Neural cell (in vitro differentiated cells): ENCODE results near the gene SETD4. TPM values are rescaled to one million over a fixed set of nuclear protein-coding genes. Genes with fewer than 3 reads are reported as not detected.

ENCODE experiments used
- H2AFZ ChIP-seq: fragments of 200-600, 300-800 bp; sonication (generic), shearing (Covaris generic); 2 replicates; pipeline ENCODE4 v1.6.0; 2014; ENCODE audit warnings: low read depth, mild to moderate bottlenecking, antibody characterized with exemption, low read length, moderate library complexity
- H3F3A ChIP-seq: fragments of 200-600 bp; shearing (Covaris generic); 2 replicates; pipeline ENCODE4 v1.6.1; 2016; ENCODE audit warnings: mild to moderate bottlenecking, moderate library complexity, mixed read lengths, antibody characterized with exemption, low read length; ENCODE audit not compliant: insufficient read depth, poor library complexity, severe bottlenecking
- H3K27ac ChIP-seq: fragments of 200-600, 300-800 bp; sonication (generic), shearing (Covaris generic); 2 replicates; pipeline ENCODE4 v1.5.1; 2014; ENCODE audit warnings: mild to moderate bottlenecking, low read length, moderate library complexity
- H3K27me3 ChIP-seq: fragments of 300-800, 200-600 bp; sonication (generic), shearing (Covaris generic); 2 replicates; pipeline ENCODE4 v1.6.0; 2014; ENCODE audit warnings: mild to moderate bottlenecking, low read depth, low read length, moderate library complexity; ENCODE audit not compliant: insufficient read depth
- H3K36me3 ChIP-seq: fragments of 300-800, 200-600 bp; sonication (generic), shearing (Covaris generic); 2 replicates; pipeline ENCODE4 v1.5.1; 2014; ENCODE audit warnings: mild to moderate bottlenecking, antibody characterized with exemption, low read length, moderate library complexity; ENCODE audit not compliant: insufficient read depth
- H3K4me2 ChIP-seq: fragments of 300-800, 200-600 bp; sonication (generic), shearing (Covaris generic); 2 replicates; pipeline ENCODE4 v1.6.0; 2014; ENCODE audit warnings: mild to moderate bottlenecking, low read length
- H3K4me3 ChIP-seq: fragments of 300-800, 200-600 bp; sonication (generic), shearing (Covaris generic); 2 replicates; pipeline ENCODE4 v1.5.1; 2014; ENCODE audit warnings: mild to moderate bottlenecking, low read length, moderate library complexity
- H3K79me2 ChIP-seq: fragments of 200-600 bp; shearing (Covaris generic); replicated peaks from 2 replicates; pipeline ENCODE4 v1.6.0; 2014; ENCODE audit warnings: mild to moderate bottlenecking, low read length, moderate library complexity; ENCODE audit not compliant: insufficient read depth
- H3K9ac ChIP-seq: fragments of 300-800, 200-600 bp; sonication (generic), shearing (Covaris generic); 2 replicates; pipeline ENCODE4 v1.6.1; 2016; ENCODE audit warnings: mild to moderate bottlenecking, low read length, mixed read lengths
- H3K9me2 ChIP-seq: fragments of 200-600 bp; shearing (Covaris generic); 2 replicates; pipeline ENCODE4 v1.6.1; 2016; ENCODE audit warnings: mild to moderate bottlenecking, low read length, mixed read lengths; ENCODE audit not compliant: insufficient read depth
- H3K9me3 ChIP-seq: fragments of 200-600, 300-800 bp; sonication (generic), shearing (Covaris generic); 2 replicates; pipeline ENCODE4 v1.6.1; 2016; ENCODE audit warnings: mild to moderate bottlenecking, mixed run types, low read length, moderate library complexity, mixed read lengths
- H4K20me1 ChIP-seq: fragments of 200-600 bp; shearing (Covaris generic); 2 replicates; pipeline ENCODE4 v1.6.1; 2016; ENCODE audit warnings: mild to moderate bottlenecking, mixed run types; ENCODE audit not compliant: insufficient read depth
- CTCF ChIP-seq: fragments of 450-650 bp; IDR thresholded peaks from 2 replicates; pipeline ENCODE4 v1.5.1; 2014; ENCODE audit warnings: antibody characterized with exemption, mild to moderate bottlenecking, moderate library complexity; ENCODE audit not compliant: poor library complexity, severe bottlenecking
- EP300 ChIP-seq: fragments of 450-650 bp; conservative IDR thresholded peaks from 2 replicates; pipeline ENCODE4 v1.6.1; 2014; ENCODE audit warnings: antibody characterized with exemption, mild to moderate bottlenecking, moderate library complexity; ENCODE audit not compliant: poor library complexity, severe bottlenecking
- EZH2 ChIP-seq: fragments of 200-600, 300-800 bp; shearing (Covaris generic), sonication (generic); IDR thresholded peaks from 2 replicates; pipeline ENCODE4 v1.6.1; 2014; ENCODE audit warnings: antibody characterized with exemption, low read length, borderline replicate concordance, mild to moderate bottlenecking; ENCODE audit not compliant: insufficient read depth, poor library complexity, severe bottlenecking
- MXI1 ChIP-seq: fragments of 450-650 bp; conservative IDR thresholded peaks from 2 replicates; pipeline ENCODE4 v1.6.1; 2014; ENCODE audit warnings: antibody characterized with exemption, mild to moderate bottlenecking; ENCODE audit not compliant: poor library complexity, severe bottlenecking
- POLR2AphosphoS5 ChIP-seq: IDR thresholded peaks from 2 replicates; pipeline ENCODE4 v1.6.1; 2012
- RAD21 ChIP-seq: fragments of 450-650 bp; conservative IDR thresholded peaks from 2 replicates; pipeline ENCODE4 v1.6.1; 2014; ENCODE audit warnings: antibody characterized with exemption, mild to moderate bottlenecking, moderate library complexity
- REST ChIP-seq: IDR thresholded peaks from 2 replicates; pipeline ENCODE4 v1.6.1; 2012; ENCODE audit warnings: borderline replicate concordance
- SMC3 ChIP-seq: fragments of 450-650 bp; conservative IDR thresholded peaks from 2 replicates; pipeline ENCODE4 v1.6.1; 2014; ENCODE audit warnings: antibody characterized with exemption, mild to moderate bottlenecking, moderate library complexity; ENCODE audit not compliant: poor library complexity
- TAF1 ChIP-seq: IDR thresholded peaks from 2 replicates; pipeline ENCODE4 v1.6.1; 2012; ENCODE audit warnings: low read depth
- polyA plus RNA-seq: library from polyadenylated mRNA; depleted of rRNA; stranded (reverse); fragments of >200 nt; gene quantifications from 2 replicates; pipeline ENCODE4 v1.2.3, GENCODE V29; 2014

SETD4 gene
- polyA plus RNA-seq, 1 donor from 2014 or later: 64.4 TPM

- no peak overlapping the region for H2AFZ ChIP-seq
- no peak overlapping the region for H3K4me2 ChIP-seq
- no peak overlapping the region for H3K27ac ChIP-seq
- H3F3A ChIP-seq: no peaks in the 10 kb centered on the region
- no peaks in the 10 kb centered on the region for H3K27me3 ChIP-seq
- H3K9me3 ChIP-seq: no peaks in the 10 kb centered on the region
- no peak overlapping the region for H3K9ac ChIP-seq
- H3K36me3 ChIP-seq: no peaks in the 10 kb centered on the region
- no peaks in the 10 kb centered on the region for H4K20me1 ChIP-seq
- no peak overlapping the region for H3K4me3 ChIP-seq
- TF ChIP-seq EZH2 (no peak), EP300 (no peak), REST (no peak), RAD21 (no peak), MXI1 (no peak), CTCF (no peak), POLR2AphosphoS5 (no peak), SMC3 (no peak), TAF1 (no peak)
- no peaks in the 10 kb centered on the region for H3K79me2 ChIP-seq
- no peaks in the 10 kb centered on the region for H3K9me2 ChIP-seq
These were observed 37.8 kb upstream of the SETD4 start for GRCh38 chr21:36098182-36098532.

GRCh38 chr21:36097427-36098181 is 37.3 kb upstream of the SETD4 start:
- no peaks in the 10 kb centered on the region for H4K20me1 ChIP-seq
- H3K9ac ChIP-seq: no peak overlapping the region
- no peak overlapping the region for H3K4me2 ChIP-seq
- no peaks in the 10 kb centered on the region for H3K36me3 ChIP-seq
- H3K27me3 ChIP-seq: no peaks in the 10 kb centered on the region
- H3K9me2 ChIP-seq: no peaks in the 10 kb centered on the region
- no peaks in the 10 kb centered on the region for H3K9me3 ChIP-seq
- H3F3A ChIP-seq: no peaks in the 10 kb centered on the region
- no peak overlapping the region for H3K27ac ChIP-seq
- no peak overlapping the region for H3K4me3 ChIP-seq
- no peak overlapping the region for H2AFZ ChIP-seq
- no peaks in the 10 kb centered on the region for H3K79me2 ChIP-seq
- TF ChIP-seq REST (no peak), RAD21 (no peak), TAF1 (no peak), CTCF (no peak), MXI1 (no peak), EZH2 (no peak), SMC3 (no peak), EP300 (no peak), POLR2AphosphoS5 (no peak)
